ENCODE measurements around the gene KCNMB1. TPM values are rescaled to one million over a fixed set of nuclear protein-coding genes. Genes with fewer than 3 reads are reported as not detected.

The KCNMB1 gene
- total RNA-seq, 1 donor from 2014 or later: 0.29 TPM

DNA sequence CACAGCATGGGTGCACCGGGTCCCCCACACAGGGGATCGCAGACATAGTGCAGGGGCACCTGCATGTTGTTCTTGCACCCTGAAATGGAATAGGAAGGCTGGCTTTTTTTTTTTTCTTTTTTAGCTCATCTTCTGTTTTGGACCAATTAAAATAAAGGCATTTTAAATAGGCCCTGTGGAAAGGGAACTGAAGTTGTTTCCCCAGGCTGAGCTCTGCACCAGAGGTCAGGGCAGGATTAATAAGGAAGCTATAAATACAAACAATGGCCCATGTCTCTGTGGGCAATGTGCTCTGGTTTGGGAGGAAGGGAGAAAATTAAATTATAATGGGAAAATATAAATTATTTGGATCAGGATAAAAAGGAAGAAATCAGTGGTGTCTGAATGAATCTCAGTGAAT lies 21.2 kb upstream of the KCNMB1 start:
- Mint-ChIP-seq H3K4me3 (ENCODE audit: unreplicated experiment) (no peak overlapping the region), H3K36me3 (ENCODE audit: unreplicated experiment) (peaks cover 5% of the 10 kb centered on the region), H3K27ac (ENCODE audit: unreplicated experiment) (no peak overlapping the region), H3K9me3 (ENCODE audit: unreplicated experiment) (no peaks in the 10 kb centered on the region), H3K4me1 (ENCODE audit: low read depth, unreplicated experiment) (peaks cover 12% of the 10 kb centered on the region), H3K27me3 (ENCODE audit: unreplicated experiment) (peaks cover 6% of the 10 kb centered on the region)
- no peak for DNase-seq
- TF ChIP-seq, protein P1, sequence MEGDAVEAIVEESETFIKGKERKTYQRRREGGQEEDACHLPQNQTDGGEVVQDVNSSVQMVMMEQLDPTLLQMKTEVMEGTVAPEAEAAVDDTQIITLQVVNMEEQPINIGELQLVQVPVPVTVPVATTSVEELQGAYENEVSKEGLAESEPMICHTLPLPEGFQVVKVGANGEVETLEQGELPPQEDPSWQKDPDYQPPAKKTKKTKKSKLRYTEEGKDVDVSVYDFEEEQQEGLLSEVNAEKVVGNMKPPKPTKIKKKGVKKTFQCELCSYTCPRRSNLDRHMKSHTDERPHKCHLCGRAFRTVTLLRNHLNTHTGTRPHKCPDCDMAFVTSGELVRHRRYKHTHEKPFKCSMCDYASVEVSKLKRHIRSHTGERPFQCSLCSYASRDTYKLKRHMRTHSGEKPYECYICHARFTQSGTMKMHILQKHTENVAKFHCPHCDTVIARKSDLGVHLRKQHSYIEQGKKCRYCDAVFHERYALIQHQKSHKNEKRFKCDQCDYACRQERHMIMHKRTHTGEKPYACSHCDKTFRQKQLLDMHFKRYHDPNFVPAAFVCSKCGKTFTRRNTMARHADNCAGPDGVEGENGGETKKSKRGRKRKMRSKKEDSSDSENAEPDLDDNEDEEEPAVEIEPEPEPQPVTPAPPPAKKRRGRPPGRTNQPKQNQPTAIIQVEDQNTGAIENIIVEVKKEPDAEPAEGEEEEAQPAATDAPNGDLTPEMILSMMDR (IDR thresholded peaks at IDR 0.05; ENCODE audit: partially characterized antibody, unreplicated experiment): no peak

DNA sequence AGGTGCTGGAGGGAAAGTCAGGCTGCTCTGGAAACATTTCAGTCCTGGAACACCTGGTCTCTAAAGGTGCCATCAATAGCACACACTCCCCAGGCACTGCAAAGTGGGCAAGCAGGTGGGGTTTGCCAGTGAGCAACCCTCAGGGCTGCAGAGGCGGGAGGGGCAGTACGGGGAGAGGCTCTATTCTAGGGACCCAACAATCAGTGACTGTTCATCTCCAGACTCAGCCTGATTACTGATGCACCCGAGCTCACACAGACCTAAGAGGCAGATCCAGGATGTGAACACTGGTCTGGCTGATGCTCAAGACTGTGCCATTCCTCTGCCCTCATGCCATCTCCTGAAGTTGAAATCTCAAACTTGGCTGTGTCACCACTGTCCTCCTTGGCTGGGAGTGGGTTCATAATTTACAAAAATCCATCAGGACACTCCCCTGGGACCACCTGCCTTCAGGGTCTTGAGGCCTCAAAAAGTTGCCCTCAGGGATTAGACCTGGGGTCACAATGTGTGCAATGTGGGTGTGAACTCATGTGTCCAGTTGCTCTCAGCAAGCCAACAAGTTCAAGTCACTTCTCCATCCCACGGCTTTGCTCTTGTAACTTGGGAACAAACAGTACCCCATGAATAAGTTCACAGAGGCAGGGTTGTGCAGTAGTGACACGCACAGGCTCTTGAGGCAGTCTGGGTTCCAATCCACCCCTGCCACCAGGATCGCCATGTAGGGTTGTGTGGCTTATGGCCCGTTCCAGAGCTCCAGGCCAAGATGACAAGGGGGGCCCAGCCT lies 19.9 kb upstream of the KCNMB1 start:
- Mint-ChIP-seq H3K4me3 (ENCODE audit: unreplicated experiment) (no peak overlapping the region), H3K27ac (ENCODE audit: unreplicated experiment) (no peak overlapping the region), H3K36me3 (ENCODE audit: unreplicated experiment) (peaks cover 5% of the 10 kb centered on the region), H3K9me3 (ENCODE audit: unreplicated experiment) (peaks cover 3% of the 10 kb centered on the region), H3K4me1 (ENCODE audit: low read depth, unreplicated experiment) (peaks cover 12% of the 10 kb centered on the region), H3K27me3 (ENCODE audit: unreplicated experiment) (peaks cover 6% of the 10 kb centered on the region)
- TF ChIP-seq, protein P1 (IDR thresholded peaks at IDR 0.05; ENCODE audit: partially characterized antibody, unreplicated experiment): no peak
- no peak for DNase-seq

DNA sequence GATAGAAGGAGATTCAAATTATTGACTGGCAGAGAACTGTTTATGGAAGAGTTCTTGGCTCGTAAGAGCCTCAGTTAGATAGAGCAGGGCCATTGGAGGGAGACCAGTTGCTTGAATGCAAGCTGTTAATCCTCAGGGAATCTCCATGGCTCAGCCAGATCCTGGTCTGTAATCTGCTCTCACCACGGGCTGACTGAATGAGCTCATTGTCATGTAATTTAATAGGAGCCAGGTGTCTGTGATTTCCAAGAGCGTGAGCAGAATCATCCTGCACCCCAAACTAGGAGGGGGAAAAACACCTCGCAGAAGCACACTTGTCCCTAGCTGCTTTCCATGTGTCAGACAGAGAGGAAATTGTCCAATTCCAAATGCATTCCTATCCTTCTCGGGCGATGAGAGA lies 19.1 kb upstream of the KCNMB1 start:
- H3K9me3 Mint-ChIP-seq (ENCODE audit: unreplicated experiment): peaks cover 3% of the 10 kb centered on the region
- H3K4me1 Mint-ChIP-seq (ENCODE audit: low read depth, unreplicated experiment): peaks cover 12% of the 10 kb centered on the region
- H3K36me3 Mint-ChIP-seq (ENCODE audit: unreplicated experiment): peaks cover 5% of the 10 kb centered on the region
- no peak overlapping the region for H3K27ac Mint-ChIP-seq (ENCODE audit: unreplicated experiment)
- no peak for DNase-seq
- peaks cover 6% of the 10 kb centered on the region for H3K27me3 Mint-ChIP-seq (ENCODE audit: unreplicated experiment)
- no peak overlapping the region for H3K4me3 Mint-ChIP-seq (ENCODE audit: unreplicated experiment)
- TF ChIP-seq, protein P1 (IDR thresholded peaks at IDR 0.05; ENCODE audit: partially characterized antibody, unreplicated experiment): no peak

DNA sequence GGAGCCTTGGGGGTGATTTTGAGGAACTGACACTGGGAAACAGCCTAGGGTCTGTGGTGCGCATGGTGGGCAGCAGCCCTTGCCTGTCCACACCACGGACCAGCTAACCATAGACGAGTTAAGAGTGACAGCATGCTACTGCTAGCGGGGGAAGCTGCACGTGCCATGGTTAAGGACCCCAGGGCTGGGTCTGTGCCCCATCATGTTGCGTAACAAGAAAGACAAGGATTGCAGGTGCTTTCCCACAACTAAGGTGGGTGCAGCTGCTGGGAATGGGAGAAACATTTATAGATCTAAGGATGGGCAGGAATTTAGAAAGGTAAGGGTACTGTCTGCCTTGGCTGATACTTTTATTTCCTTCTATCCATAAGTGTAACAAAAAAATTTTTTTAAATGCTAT lies 17.9 kb upstream of the KCNMB1 start:
- Mint-ChIP-seq H3K4me3 (ENCODE audit: unreplicated experiment) (no peak overlapping the region), H3K4me1 (ENCODE audit: low read depth, unreplicated experiment) (peaks cover 12% of the 10 kb centered on the region), H3K9me3 (ENCODE audit: unreplicated experiment) (peaks cover 3% of the 10 kb centered on the region), H3K27ac (ENCODE audit: unreplicated experiment) (no peak overlapping the region), H3K36me3 (ENCODE audit: unreplicated experiment) (peaks cover 10% of the 10 kb centered on the region), H3K27me3 (ENCODE audit: unreplicated experiment) (peaks cover 4% of the 10 kb centered on the region)
- TF ChIP-seq, protein P1 (IDR thresholded peaks at IDR 0.05; ENCODE audit: partially characterized antibody, unreplicated experiment): no peak
- DNase-seq: no peak

DNA sequence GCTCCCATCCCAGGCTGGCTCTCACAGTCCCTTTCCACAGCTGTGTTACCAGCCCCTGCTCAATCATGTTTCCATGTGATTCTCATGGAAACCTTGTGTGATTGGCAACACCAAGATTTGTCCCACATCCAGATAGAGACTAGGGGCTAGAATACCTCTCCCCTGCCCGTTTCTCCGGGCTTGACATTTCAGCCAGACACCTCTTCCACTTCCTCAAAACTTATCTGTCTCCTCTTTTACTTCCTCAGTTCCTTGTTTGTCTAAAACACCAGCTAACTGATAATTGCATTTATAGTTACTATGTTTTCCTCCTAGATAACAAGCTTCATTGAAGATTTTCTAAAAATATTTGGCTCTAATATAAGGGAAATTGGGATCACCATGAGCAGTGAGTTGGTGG lies 16.6 kb upstream of the KCNMB1 start:
- DNase-seq: no peak
- peaks cover 3% of the 10 kb centered on the region for H3K9me3 Mint-ChIP-seq (ENCODE audit: unreplicated experiment)
- H3K36me3 Mint-ChIP-seq (ENCODE audit: unreplicated experiment): peaks cover 14% of the 10 kb centered on the region
- peaks cover 2% of the 10 kb centered on the region for H3K27me3 Mint-ChIP-seq (ENCODE audit: unreplicated experiment)
- H3K27ac Mint-ChIP-seq (ENCODE audit: unreplicated experiment): no peak overlapping the region
- TF ChIP-seq, protein P1 (IDR thresholded peaks at IDR 0.05; ENCODE audit: partially characterized antibody, unreplicated experiment): no peak
- H3K4me1 Mint-ChIP-seq (ENCODE audit: low read depth, unreplicated experiment): peaks cover 12% of the 10 kb centered on the region
- H3K4me3 Mint-ChIP-seq (ENCODE audit: unreplicated experiment): no peak overlapping the region

Measured in glutamatergic neuron (in vitro differentiated cells).